Measurements from ENCODE around the gene ADCK1. TPM values are rescaled to one million over a fixed set of nuclear protein-coding genes. Genes with fewer than 3 reads are reported as not detected.
"Not testable (repeated sequence)": the region's sequence is repeated elsewhere in the genome, so short reads cannot be mapped to it uniquely, and the experiment has no call there.

The ADCK1 gene
- total and polyA plus RNA-seq, 5 donors from 2014 or later: 2.0 to 10.5 (median 3.8) TPM

DNA sequence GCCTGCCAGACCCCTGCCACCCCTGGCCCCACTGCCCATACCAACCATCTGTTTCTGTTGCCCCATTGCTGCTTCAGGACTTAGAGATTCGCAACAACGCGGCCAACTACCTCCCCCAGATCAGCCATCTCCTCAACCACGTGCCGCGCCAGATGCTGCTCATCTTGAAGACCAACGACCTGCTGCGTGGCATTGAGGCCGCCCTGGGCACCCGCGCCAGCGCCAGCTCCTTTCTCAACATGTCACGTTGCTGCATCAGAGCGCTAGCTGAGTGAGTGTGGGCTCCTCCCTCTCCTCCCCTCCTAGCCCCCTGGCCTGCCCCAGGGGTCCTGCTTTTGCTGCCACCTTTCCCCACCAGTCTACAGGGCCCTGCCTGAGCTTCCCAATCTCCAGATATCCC is 131.5 kb downstream of the ADCK1 start:
- Histone ChIP-seq H3K27ac (ENCODE audit: insufficient read depth, low read length, poor library complexity, severe bottlenecking) (no peak overlapping the region), H3K4me3 (ENCODE audit: low read depth, low read length) (no peak overlapping the region), H3K27me3 (ENCODE audit: control insufficient read depth, insufficient read depth, low read length) (no peaks in the 10 kb centered on the region), H3K9me3 (ENCODE audit: control insufficient read depth in 2 of 2, low read length in 2 of 2) (peaks cover 10 to 13% of the 10 kb centered on the region in 2 experiments), H3K4me1 (ENCODE audit: control insufficient read depth, insufficient read depth, low read length, poor library complexity, severe bottlenecking) (no peaks in the 10 kb centered on the region), H3K36me3 (ENCODE audit: control insufficient read depth, insufficient read depth, low read length) (peaks cover 13% of the 10 kb centered on the region)
- ATAC-seq (ENCODE audit: low read depth in 2 of 2): no peak
- peaks cover 0 to 28% (median 10%) of the 10 kb centered on the region in 7 donors for H3K9me3 Mint-ChIP-seq
- no peak for DNase-seq
- H3K27me3 Mint-ChIP-seq: no peaks in the 10 kb centered on the region
- H3K27ac Mint-ChIP-seq: no peak overlapping the region
- no peak overlapping the region for H3K4me3 Mint-ChIP-seq
- peaks cover 71% of the 10 kb centered on the region for H3K36me3 Mint-ChIP-seq
- H3K4me1 Mint-ChIP-seq: no peaks in the 10 kb centered on the region

DNA sequence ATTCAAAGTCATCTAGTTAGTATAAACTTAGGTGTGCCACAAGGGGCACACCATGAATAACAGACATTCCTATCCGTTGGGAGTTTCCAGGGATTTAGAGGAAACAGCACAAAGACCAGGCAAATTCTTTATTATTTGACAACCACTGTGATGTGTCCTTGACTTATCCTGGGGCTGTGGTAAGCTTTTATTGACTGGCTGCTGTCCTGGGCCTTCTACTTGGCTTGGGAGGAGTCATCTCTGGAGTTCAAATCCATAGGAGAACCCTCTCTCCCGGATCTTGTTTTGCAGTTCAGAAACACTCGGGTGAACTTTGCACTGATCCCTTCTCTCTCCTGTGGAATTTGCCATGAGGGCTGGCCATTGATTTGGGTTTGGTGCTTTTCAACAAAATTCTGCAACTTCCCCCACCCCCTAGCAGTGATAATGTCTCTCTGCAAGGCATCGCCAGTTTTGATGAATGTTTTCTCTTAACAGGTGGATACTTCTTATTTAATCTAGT is 136.3 kb downstream of the ADCK1 start:
- no peaks in the 10 kb centered on the region for H3K4me1 Mint-ChIP-seq
- H3K27me3 Mint-ChIP-seq: no peaks in the 10 kb centered on the region
- H3K36me3 Mint-ChIP-seq: peaks cover 49% of the 10 kb centered on the region
- Histone ChIP-seq H3K4me3 (ENCODE audit: low read depth, low read length) (no peak overlapping the region), H3K27ac (ENCODE audit: insufficient read depth, low read length, poor library complexity, severe bottlenecking) (no peak overlapping the region), H3K27me3 (ENCODE audit: control insufficient read depth, insufficient read depth, low read length) (no peaks in the 10 kb centered on the region), H3K36me3 (ENCODE audit: control insufficient read depth, insufficient read depth, low read length) (peaks cover 13% of the 10 kb centered on the region), H3K9me3 (ENCODE audit: control insufficient read depth in 2 of 2, low read length in 2 of 2) (peaks cover 10 to 13% of the 10 kb centered on the region in 2 experiments), H3K4me1 (ENCODE audit: control insufficient read depth, insufficient read depth, low read length, poor library complexity, severe bottlenecking) (no peaks in the 10 kb centered on the region)
- ATAC-seq (ENCODE audit: low read depth in 2 of 2): no peak
- DNase-seq: no peak
- H3K4me3 Mint-ChIP-seq: no peak overlapping the region
- peaks cover 0 to 36% (median 16%) of the 10 kb centered on the region in 7 donors for H3K9me3 Mint-ChIP-seq
- peak overlapping the region in 1 of 3 donors; percentile 52 for H3K27ac Mint-ChIP-seq

DNA sequence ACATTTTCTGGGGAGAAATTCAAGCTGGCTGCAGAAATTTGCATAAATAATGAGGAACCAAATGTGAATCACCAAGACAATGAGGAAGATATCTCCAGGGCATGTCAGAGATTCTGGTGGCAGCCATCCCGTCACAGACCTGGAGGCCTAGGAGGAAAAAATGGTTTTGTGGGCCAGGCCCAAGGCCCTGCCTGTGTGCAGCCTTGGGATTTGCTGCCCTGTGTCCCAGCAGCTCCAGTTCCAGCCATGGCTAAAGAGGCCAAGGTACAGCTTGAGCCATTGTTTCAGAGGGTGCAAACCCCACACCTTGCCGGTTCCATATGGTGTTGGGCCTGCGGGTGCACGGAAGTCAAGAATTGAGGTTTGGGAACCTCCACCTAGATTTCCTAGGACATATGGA is 147.5 kb downstream of the ADCK1 start:
- Histone ChIP-seq H3K9me3 (ENCODE audit: control insufficient read depth in 2 of 2, low read length in 2 of 2) (peaks cover 0 to 3% of the 10 kb centered on the region in 2 experiments), H3K27ac (ENCODE audit: insufficient read depth, low read length, poor library complexity, severe bottlenecking) (no peak overlapping the region), H3K4me3 (ENCODE audit: low read depth, low read length) (no peak overlapping the region), H3K27me3 (ENCODE audit: control insufficient read depth, insufficient read depth, low read length) (peaks cover 2% of the 10 kb centered on the region), H3K4me1 (ENCODE audit: control insufficient read depth, insufficient read depth, low read length, poor library complexity, severe bottlenecking) (no peaks in the 10 kb centered on the region), H3K36me3 (ENCODE audit: control insufficient read depth, insufficient read depth, low read length) (no peaks in the 10 kb centered on the region)
- Mint-ChIP-seq H3K9me3 (peaks cover 0 to 14% (median 6%) of the 10 kb centered on the region in 7 donors), H3K4me1 (no peaks in the 10 kb centered on the region), H3K27me3 (peaks cover 5% of the 10 kb centered on the region), H3K4me3 (no peak overlapping the region), H3K27ac (no peak overlapping the region), H3K36me3 (no peaks in the 10 kb centered on the region)
- ATAC-seq (ENCODE audit: low read depth in 2 of 2): no peak
- DNase-seq: no peak

DNA sequence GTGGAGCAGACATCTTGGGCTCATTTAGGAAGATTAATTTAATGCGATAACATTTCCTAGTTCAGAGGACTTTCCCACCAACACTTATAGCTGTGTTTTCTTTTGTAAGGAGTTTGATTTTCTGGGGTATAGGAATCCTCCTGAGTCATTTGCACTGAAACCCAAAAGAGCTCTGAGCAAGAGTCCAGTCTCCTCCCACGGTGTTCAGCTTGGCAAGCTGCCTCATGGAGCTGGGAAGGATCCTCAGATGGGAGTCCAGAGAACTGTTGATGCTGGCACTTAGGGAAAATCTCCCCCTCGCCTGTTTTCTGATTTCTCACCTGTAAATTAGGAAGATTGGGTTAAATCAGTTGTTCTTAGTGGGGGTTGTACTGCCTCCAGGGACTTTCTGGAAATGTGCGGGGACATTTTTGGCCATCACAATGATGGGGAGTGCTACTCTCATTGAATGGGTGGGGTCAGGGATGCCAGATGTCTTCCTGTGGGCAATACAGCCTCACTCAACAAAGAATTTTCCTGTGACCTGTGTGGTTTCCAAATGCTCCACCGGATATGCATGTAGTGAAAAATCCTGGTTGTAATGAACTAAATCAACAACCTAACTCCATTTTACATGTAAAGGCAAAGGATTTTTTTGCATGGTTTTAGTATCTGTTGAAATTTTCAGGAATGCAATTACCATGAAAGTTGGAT is 150.6 kb downstream of the ADCK1 start:
- Histone ChIP-seq H3K4me3 (ENCODE audit: low read depth, low read length) (no peak overlapping the region), H3K9me3 (ENCODE audit: control insufficient read depth in 2 of 2, low read length in 2 of 2) (peaks cover 0 to 3% of the 10 kb centered on the region in 2 experiments), H3K36me3 (ENCODE audit: control insufficient read depth, insufficient read depth, low read length) (no peaks in the 10 kb centered on the region), H3K27me3 (ENCODE audit: control insufficient read depth, insufficient read depth, low read length) (no peaks in the 10 kb centered on the region), H3K27ac (ENCODE audit: insufficient read depth, low read length, poor library complexity, severe bottlenecking) (no peak overlapping the region), H3K4me1 (ENCODE audit: control insufficient read depth, insufficient read depth, low read length, poor library complexity, severe bottlenecking) (no peaks in the 10 kb centered on the region)
- Mint-ChIP-seq H3K27ac (no peak overlapping the region), H3K4me3 (no peak overlapping the region), H3K36me3 (no peaks in the 10 kb centered on the region), H3K4me1 (no peaks in the 10 kb centered on the region), H3K27me3 (peaks cover 2% of the 10 kb centered on the region), H3K9me3 (peaks cover 0 to 14% (median 3%) of the 10 kb centered on the region in 7 donors)
- DNase-seq (no peak), ATAC-seq (ENCODE audit: low read depth in 2 of 2) (no peak)

DNA sequence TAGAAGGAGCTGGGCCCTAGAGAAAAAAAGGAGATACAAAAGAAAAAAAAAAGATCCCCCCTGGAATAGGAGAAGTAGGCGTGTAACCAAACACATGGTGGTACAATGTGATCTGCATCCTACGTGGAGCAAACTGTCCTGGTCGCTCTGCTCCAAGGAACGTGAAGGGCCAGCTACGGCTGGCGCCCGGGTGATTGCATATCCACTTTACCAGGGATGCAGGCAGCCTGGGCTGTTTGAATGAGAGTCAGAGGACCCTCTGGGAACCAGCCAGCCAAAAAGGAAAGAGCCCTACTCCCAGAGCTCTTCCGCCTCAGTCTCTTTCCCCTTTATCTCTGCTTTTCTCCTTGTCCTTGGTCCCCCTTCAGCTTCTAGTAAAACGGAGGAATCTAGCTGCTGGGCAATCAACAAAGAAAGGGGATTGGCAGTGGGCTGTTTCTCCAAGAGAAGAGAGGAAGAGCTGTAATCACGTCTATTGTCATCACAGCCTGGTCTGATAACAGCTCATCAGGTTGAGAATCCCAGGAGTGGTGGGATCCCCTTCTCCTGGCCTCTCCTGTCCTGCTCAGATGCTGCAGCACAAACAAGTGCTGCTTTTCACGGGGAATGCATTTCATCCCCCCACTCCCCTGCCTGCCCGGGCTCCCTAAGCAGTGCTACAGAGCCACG is 156.0 kb downstream of the ADCK1 start:
- Histone ChIP-seq H3K9me3 (ENCODE audit: control insufficient read depth in 2 of 2, low read length in 2 of 2) (no peaks in the 10 kb centered on the region), H3K4me1 (ENCODE audit: control insufficient read depth, insufficient read depth, low read length, poor library complexity, severe bottlenecking) (no peaks in the 10 kb centered on the region), H3K27me3 (ENCODE audit: control insufficient read depth, insufficient read depth, low read length) (no peaks in the 10 kb centered on the region), H3K36me3 (ENCODE audit: control insufficient read depth, insufficient read depth, low read length) (no peaks in the 10 kb centered on the region), H3K27ac (ENCODE audit: insufficient read depth, low read length, poor library complexity, severe bottlenecking) (no peak overlapping the region), H3K4me3 (ENCODE audit: low read depth, low read length) (no peak overlapping the region)
- H3K36me3 Mint-ChIP-seq: no peaks in the 10 kb centered on the region
- H3K9me3 Mint-ChIP-seq: peaks cover 0 to 4% (median 0%) of the 10 kb centered on the region in 7 donors
- H3K27me3 Mint-ChIP-seq: peaks cover 15% of the 10 kb centered on the region
- no peak overlapping the region for H3K4me3 Mint-ChIP-seq
- no peak for ATAC-seq (ENCODE audit: low read depth in 2 of 2)
- no peak overlapping the region for H3K27ac Mint-ChIP-seq
- no peaks in the 10 kb centered on the region for H3K4me1 Mint-ChIP-seq
- no peak for DNase-seq

DNA sequence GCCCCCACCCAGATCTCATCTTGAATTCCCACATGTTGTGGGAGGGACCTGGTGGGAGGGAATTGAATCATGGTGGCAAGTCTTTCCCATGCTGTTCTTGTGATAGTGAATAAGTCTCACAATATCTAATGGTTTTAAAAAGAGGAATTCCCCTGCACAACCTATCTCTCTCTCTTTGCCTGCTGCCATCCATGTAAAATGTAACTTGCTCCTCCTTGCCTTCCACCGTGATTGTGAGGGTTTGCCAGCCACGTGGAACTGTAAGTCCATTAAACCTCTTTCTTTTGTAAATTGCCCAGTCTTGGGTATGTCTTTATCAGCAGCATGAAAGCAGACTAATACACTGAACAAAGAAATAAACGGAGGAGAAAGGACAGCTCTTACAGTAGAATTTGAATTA is 159.8 kb downstream of the ADCK1 start:
- H3K36me3 Mint-ChIP-seq; H3K27ac Mint-ChIP-seq; H3K4me3 ChIP-seq (ENCODE audit: low read depth, low read length); ATAC-seq (ENCODE audit: low read depth in 2 of 2); H3K4me3 Mint-ChIP-seq; H3K27ac ChIP-seq (ENCODE audit: insufficient read depth, low read length, poor library complexity, severe bottlenecking); H3K4me1 Mint-ChIP-seq; H3K9me3 ChIP-seq (ENCODE audit: control insufficient read depth in 2 of 2, low read length in 2 of 2); H3K36me3 ChIP-seq (ENCODE audit: control insufficient read depth, insufficient read depth, low read length); DNase-seq; H3K27me3 ChIP-seq (ENCODE audit: control insufficient read depth, insufficient read depth, low read length); H3K4me1 ChIP-seq (ENCODE audit: control insufficient read depth, insufficient read depth, low read length, poor library complexity, severe bottlenecking); H3K9me3 Mint-ChIP-seq: not testable (repeated sequence)
- H3K27me3 Mint-ChIP-seq: peaks cover 23% of the 10 kb centered on the region

DNA sequence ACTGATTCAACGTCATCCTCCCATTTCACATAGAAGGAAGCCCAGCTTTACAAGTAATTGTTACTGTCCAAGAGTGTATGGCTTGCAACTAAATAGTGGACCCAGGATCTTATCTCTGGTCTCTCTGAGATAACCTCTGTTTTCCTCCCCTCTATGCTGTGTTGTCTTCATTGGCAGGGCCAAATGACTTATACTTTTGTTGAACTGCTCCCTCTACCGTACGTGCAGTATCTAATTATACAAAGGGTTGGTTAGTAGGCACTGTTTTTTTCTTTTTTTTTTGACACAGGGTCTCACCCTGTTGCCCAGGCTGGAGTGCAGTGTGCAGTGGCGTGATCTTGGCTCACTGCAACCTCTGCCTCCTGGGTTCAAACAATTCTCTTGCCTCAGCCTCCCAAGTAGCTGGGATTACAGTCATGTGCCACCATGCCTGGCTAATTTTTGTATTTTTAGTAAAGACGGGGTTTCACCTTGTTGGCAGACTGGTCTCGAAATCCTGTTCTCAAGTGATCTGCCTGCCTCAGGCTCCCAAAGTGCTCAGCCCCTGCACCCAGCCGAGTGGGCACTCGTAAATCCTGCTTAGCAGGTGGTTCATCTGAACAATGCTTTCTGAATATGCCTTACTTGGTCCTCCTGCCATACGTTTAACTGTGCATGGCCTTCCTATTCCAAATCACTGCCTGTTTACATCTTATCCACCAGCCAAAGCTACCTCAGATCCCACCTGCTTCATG is 162.1 kb downstream of the ADCK1 start:
- Mint-ChIP-seq H3K9me3 (peaks cover 0 to 4% (median 0%) of the 10 kb centered on the region in 7 donors), H3K36me3 (no peaks in the 10 kb centered on the region), H3K4me3 (no peak overlapping the region), H3K4me1 (peaks cover 0 to 2% (median 0%) of the 10 kb centered on the region in 4 donors), H3K27ac (no peak overlapping the region), H3K27me3 (peaks cover 23% of the 10 kb centered on the region)
- DNase-seq: no peak
- Histone ChIP-seq H3K36me3 (ENCODE audit: control insufficient read depth, insufficient read depth, low read length) (no peaks in the 10 kb centered on the region), H3K9me3 (ENCODE audit: control insufficient read depth in 2 of 2, low read length in 2 of 2) (no peaks in the 10 kb centered on the region), H3K27ac (ENCODE audit: insufficient read depth, low read length, poor library complexity, severe bottlenecking) (no peak overlapping the region), H3K4me3 (ENCODE audit: low read depth, low read length) (no peak overlapping the region), H3K4me1 (ENCODE audit: control insufficient read depth, insufficient read depth, low read length, poor library complexity, severe bottlenecking) (no peaks in the 10 kb centered on the region), H3K27me3 (ENCODE audit: control insufficient read depth, insufficient read depth, low read length) (peaks cover 4% of the 10 kb centered on the region)
- ATAC-seq (ENCODE audit: low read depth in 2 of 2): no peak

Data from CD4-positive, CD25-positive, alpha-beta regulatory T cell (primary cell).